ENCODE results near the gene NMNAT2. TPM values are rescaled to one million over a fixed set of nuclear protein-coding genes. Genes with fewer than 3 reads are reported as not detected.

NMNAT2 gene
- total RNA-seq (2013): 0.31 TPM
- under 1 TPM in 2 of 3 donors, not detected in 1; 0.22 to 0.43 TPM for polyA plus RNA-seq
- polyA minus RNA-seq: 0.08 and 0.28 TPM in 2 replicates
- 0.12 to 11.0 (median 0.62) reads per million in 11 experiments for total RNA-seq

DNA sequence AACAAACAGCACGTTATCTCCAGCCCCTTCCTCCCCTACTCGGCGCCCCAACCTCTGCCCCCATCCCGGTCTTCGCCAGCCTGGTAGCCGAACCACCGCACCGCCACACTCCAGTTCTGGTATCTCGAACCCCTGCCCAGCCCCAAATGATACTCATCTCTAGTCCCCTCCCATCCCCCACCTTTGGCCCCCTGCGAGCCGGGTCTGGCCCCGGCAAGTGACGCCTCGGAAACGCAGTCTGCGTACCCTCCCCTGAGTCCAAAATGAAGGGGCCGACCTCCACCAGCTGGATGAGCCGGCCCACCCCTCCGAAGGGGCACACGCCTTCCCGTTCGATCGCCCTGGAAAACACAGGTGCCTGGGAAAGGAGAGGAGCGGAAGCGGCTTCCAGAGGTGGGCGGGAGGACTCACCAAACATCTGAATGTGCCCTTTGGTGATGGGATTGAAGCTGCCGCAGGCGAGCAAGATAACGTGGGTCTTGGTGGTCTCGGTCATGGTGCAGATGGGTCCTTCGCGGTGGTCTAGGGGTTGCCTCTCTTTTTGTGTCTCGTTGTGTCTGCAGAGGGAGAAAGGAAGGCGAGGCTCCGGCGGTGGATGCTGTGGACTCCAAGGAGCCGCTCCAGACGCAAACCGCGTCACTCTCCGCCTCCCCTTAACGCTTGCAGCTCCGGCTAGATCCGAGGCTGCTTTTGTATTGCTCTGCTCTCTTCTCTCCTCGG is at the start of gene NMNAT2:
TSS of gene NMNAT2 (minus strand) at position 609 of the 720 bp plus-strand sequence. CDS start at position 496, 113 bp downstream.
- TF ChIP-seq, protein P1, sequence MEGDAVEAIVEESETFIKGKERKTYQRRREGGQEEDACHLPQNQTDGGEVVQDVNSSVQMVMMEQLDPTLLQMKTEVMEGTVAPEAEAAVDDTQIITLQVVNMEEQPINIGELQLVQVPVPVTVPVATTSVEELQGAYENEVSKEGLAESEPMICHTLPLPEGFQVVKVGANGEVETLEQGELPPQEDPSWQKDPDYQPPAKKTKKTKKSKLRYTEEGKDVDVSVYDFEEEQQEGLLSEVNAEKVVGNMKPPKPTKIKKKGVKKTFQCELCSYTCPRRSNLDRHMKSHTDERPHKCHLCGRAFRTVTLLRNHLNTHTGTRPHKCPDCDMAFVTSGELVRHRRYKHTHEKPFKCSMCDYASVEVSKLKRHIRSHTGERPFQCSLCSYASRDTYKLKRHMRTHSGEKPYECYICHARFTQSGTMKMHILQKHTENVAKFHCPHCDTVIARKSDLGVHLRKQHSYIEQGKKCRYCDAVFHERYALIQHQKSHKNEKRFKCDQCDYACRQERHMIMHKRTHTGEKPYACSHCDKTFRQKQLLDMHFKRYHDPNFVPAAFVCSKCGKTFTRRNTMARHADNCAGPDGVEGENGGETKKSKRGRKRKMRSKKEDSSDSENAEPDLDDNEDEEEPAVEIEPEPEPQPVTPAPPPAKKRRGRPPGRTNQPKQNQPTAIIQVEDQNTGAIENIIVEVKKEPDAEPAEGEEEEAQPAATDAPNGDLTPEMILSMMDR (IDR thresholded peaks at IDR 0.05): no peak
- Histone ChIP-seq H3K27ac (ENCODE audit: low read depth in 1 of 2, low read length in 2 of 2) (no peak within 1 kb of the TSS), H3K79me2 (ENCODE audit: insufficient read depth, low read length) (no peaks in the 10 kb centered on the region), H3K36me3 (replicated peaks in 1 of 2; ENCODE audit: control insufficient read depth in 1 of 2, insufficient read depth in 2 of 2, low read length in 2 of 2) (no peaks in the 10 kb centered on the region), H3K9ac (ENCODE audit: insufficient read depth, low read length, poor library complexity, severe bottlenecking) (no peak within 1 kb of the TSS), H3K4me1 (ENCODE audit: control insufficient read depth in 1 of 2, insufficient read depth in 2 of 2, low read length in 2 of 2) (peaks cover 10 to 17% of the 10 kb centered on the region in 2 donors), H4K20me1 (ENCODE audit: insufficient read depth, low read length) (no peaks in the 10 kb centered on the region), H3K4me2 (replicated peaks; ENCODE audit: extremely low read depth, low read length, poor library complexity, severe bottlenecking) (peak within 1 kb of the TSS; percentile 58), H3K9me3 (replicated peaks in 1 of 2; ENCODE audit: control insufficient read depth in 1 of 2, insufficient read depth in 1 of 2, low read length in 2 of 2) (peaks cover 0 to 21% of the 10 kb centered on the region in 2 donors), H3K27me3 (ENCODE audit: control insufficient read depth in 2 of 2, insufficient read depth in 2 of 2, low read length in 2 of 2) (peaks cover 69 to 83% of the 10 kb centered on the region in 2 donors), H3K4me3 (replicated peaks in 1 of 3; ENCODE audit: low read depth in 2 of 3, low read length in 3 of 3) (peak within 1 kb of the TSS in 1 of 3 experiments; percentile 64), H2AFZ (ENCODE audit: insufficient read depth, low read depth, low read length, poor library complexity, severe bottlenecking) (peak within 1 kb of the TSS; percentile 46)
- under 1% methylated on average over 31 of the region's 45 CpGs for WGBS (ENCODE audit: insufficient coverage)
- Mint-ChIP-seq H3K27me3 (ENCODE audit: low read depth in 3 of 3) (peaks cover 64 to 74% (median 71%) of the 10 kb centered on the region in 3 donors), H3K27ac (peak within 1 kb of the TSS in 2 of 7 donors; percentile 19 to 47), H3K4me1 (peaks cover 25% of the 10 kb centered on the region), H3K9me3 (peaks cover 0 to 24% (median 18%) of the 10 kb centered on the region in 7 donors), H3K36me3 (peaks cover 10 to 19% of the 10 kb centered on the region in 2 donors), H3K4me3 (peak within 1 kb of the TSS; percentile 39 to 89)
- intact Hi-C loops (cut with micrococcal nuclease): no loop called here
- DNase-seq: no peak

DNA sequence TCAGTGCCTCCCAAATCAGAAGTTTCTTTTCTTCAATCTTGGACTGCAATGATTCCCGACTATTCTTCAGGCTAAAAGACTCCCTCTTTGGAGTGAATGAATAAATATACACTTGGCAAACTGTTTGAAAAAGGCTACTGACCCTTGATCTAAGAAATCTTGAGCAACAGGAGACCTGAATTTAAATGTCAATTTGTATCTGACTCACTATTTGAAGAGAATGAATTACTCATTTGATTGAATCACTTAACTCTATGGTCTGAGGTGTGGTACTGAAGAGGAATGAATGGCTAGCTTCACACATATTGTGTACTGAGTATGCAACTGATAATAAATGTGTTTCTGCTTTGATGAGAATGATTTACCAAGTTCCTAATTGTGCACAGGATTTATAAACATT is 49.5 kb upstream of the NMNAT2 start:
- Histone ChIP-seq H4K20me1 (ENCODE audit: insufficient read depth, low read length) (no peaks in the 10 kb centered on the region), H3K9me3 (replicated peaks in 1 of 2; ENCODE audit: control insufficient read depth in 1 of 2, insufficient read depth in 1 of 2, low read length in 2 of 2) (no peaks in the 10 kb centered on the region), H2AFZ (ENCODE audit: insufficient read depth, low read depth, low read length, poor library complexity, severe bottlenecking) (no peak overlapping the region), H3K4me2 (replicated peaks; ENCODE audit: extremely low read depth, low read length, poor library complexity, severe bottlenecking) (no peak overlapping the region), H3K4me1 (ENCODE audit: control insufficient read depth in 1 of 2, insufficient read depth in 2 of 2, low read length in 2 of 2) (peaks cover 21 to 53% of the 10 kb centered on the region in 2 donors), H3K9ac (ENCODE audit: insufficient read depth, low read length, poor library complexity, severe bottlenecking) (no peak overlapping the region), H3K4me3 (replicated peaks in 1 of 3; ENCODE audit: low read depth in 2 of 3, low read length in 3 of 3) (no peak overlapping the region), H3K36me3 (replicated peaks in 1 of 2; ENCODE audit: control insufficient read depth in 1 of 2, insufficient read depth in 2 of 2, low read length in 2 of 2) (no peaks in the 10 kb centered on the region), H3K79me2 (ENCODE audit: insufficient read depth, low read length) (peaks cover 4% of the 10 kb centered on the region), H3K27me3 (ENCODE audit: control insufficient read depth in 2 of 2, insufficient read depth in 2 of 2, low read length in 2 of 2) (no peaks in the 10 kb centered on the region), H3K27ac (ENCODE audit: low read depth in 1 of 2, low read length in 2 of 2) (no peak overlapping the region)
- Mint-ChIP-seq H3K36me3 (no peaks in the 10 kb centered on the region), H3K4me1 (peaks cover 30% of the 10 kb centered on the region), H3K4me3 (no peak overlapping the region), H3K27me3 (ENCODE audit: low read depth in 3 of 3) (peaks cover 0 to 4% (median 2%) of the 10 kb centered on the region in 3 donors), H3K9me3 (peaks cover 0 to 3% (median 0%) of the 10 kb centered on the region in 7 donors), H3K27ac (no peak overlapping the region)
- peak in 1 of 3 donors; percentile 24 for DNase-seq
- intact Hi-C loops (cut with micrococcal nuclease): loop anchor here in 1 of 2 donors (10.0 kb wide), 1 partner anchor 103 kb away; no protein-coding TSS in a partner anchor
- no CpG with 5 or more reads among the region's 1 CpG for WGBS (ENCODE audit: insufficient coverage)
- TF ChIP-seq, protein P1 (IDR thresholded peaks at IDR 0.05): no peak

All from CD14-positive monocyte (primary cell).